ENCODE results near the gene GPR132.

DNA sequence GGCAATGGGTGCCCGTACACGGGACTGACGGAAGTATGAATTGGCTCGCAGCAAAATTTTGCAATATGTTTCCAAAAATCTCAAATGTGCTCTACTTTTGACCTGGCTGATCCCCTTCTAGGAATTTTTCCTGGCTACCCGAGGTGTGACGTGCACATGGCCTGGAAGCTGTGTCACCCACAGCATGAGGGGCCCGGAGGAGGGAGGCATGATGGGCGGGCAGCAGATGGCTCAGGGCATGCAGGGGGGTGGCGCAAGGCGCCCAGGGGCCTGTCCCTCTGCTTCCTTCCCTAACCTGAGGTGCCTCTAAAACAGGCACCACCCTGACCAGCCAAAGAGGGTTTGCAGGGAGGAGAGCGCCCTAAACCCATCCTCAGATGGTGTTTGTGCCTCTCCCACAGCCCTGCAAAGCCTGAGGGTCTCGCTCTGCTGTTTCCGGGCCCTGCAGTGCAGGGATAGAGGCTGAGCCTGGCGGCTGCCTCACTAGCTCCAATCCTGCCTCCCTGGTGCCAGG, 6.7 kb downstream of the GPR132 start:
- TF ChIP-seq EZH2 (IDR thresholded peaks at IDR 0.05; ENCODE audit: low read depth, unreplicated experiment) (no peak), CREB1 (CRISPR knock-in tag; IDR thresholded peaks at IDR 0.05; ENCODE audit: low read depth) (no peak), EZH2phosphoT487 (IDR thresholded peaks at IDR 0.05; ENCODE audit: unreplicated experiment) (no peak), POLR2AphosphoS5 (IDR thresholded peaks at IDR 0.05; ENCODE audit: low read depth) (no peak), STAT1 (IDR thresholded peaks at IDR 0.05; ENCODE audit: unreplicated experiment) (no peak)
- TF ChIP-seq, protein P1, sequence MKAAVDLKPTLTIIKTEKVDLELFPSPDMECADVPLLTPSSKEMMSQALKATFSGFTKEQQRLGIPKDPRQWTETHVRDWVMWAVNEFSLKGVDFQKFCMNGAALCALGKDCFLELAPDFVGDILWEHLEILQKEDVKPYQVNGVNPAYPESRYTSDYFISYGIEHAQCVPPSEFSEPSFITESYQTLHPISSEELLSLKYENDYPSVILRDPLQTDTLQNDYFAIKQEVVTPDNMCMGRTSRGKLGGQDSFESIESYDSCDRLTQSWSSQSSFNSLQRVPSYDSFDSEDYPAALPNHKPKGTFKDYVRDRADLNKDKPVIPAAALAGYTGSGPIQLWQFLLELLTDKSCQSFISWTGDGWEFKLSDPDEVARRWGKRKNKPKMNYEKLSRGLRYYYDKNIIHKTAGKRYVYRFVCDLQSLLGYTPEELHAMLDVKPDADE (IDR thresholded peaks at IDR 0.05) = no peak
- TF ChIP-seq, protein P2, sequence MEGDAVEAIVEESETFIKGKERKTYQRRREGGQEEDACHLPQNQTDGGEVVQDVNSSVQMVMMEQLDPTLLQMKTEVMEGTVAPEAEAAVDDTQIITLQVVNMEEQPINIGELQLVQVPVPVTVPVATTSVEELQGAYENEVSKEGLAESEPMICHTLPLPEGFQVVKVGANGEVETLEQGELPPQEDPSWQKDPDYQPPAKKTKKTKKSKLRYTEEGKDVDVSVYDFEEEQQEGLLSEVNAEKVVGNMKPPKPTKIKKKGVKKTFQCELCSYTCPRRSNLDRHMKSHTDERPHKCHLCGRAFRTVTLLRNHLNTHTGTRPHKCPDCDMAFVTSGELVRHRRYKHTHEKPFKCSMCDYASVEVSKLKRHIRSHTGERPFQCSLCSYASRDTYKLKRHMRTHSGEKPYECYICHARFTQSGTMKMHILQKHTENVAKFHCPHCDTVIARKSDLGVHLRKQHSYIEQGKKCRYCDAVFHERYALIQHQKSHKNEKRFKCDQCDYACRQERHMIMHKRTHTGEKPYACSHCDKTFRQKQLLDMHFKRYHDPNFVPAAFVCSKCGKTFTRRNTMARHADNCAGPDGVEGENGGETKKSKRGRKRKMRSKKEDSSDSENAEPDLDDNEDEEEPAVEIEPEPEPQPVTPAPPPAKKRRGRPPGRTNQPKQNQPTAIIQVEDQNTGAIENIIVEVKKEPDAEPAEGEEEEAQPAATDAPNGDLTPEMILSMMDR (conservative IDR thresholded peaks at IDR 0.05; ENCODE audit: low read depth in 2 of 2) = no peak
